Muscle layer of duodenum (tissue), 2 donors: ENCODE results near the gene ADD3.

Experiments used
- H3K27ac ChIP-seq: one replicate; pipeline ENCODE4 v1.7.0; 2013; ENCODE audit warnings: mild to moderate bottlenecking, low read length
- H3K27me3 ChIP-seq: one replicate; pipeline ENCODE4 v1.7.0; 2013; ENCODE audit warnings: low read depth, mild to moderate bottlenecking, control low read depth, low read length
- H3K36me3 ChIP-seq, 2 donors: one replicate each; pipeline ENCODE4 v1.7.0; 2013; ENCODE audit warnings: low read length in 2 of 2, control low read depth in 1 of 2, mild to moderate bottlenecking in 1 of 2; ENCODE audit not compliant: insufficient read depth in 2 of 2, control insufficient read depth in 1 of 2
- H3K4me1 ChIP-seq, 2 donors: one replicate each; pipeline ENCODE4 v1.7.0; 2013; ENCODE audit warnings: low read length in 2 of 2, mild to moderate bottlenecking in 2 of 2, control low read depth in 1 of 2, moderate library complexity in 1 of 2; ENCODE audit not compliant: insufficient read depth in 2 of 2, control insufficient read depth in 1 of 2
- H3K4me3 ChIP-seq, 2 donors: one replicate each; pipeline ENCODE4 v1.7.0; 2013; ENCODE audit warnings: low read length in 2 of 2, low read depth in 1 of 2, mild to moderate bottlenecking in 1 of 2
- H3K9me3 ChIP-seq, 2 donors: one replicate each; pipeline ENCODE4 v1.7.0; 2013; ENCODE audit warnings: low read length in 2 of 2, control low read depth in 1 of 2, mild to moderate bottlenecking in 1 of 2; ENCODE audit not compliant: control insufficient read depth in 1 of 2
- donor health status: healthy.

Gene ADD3

DNA sequence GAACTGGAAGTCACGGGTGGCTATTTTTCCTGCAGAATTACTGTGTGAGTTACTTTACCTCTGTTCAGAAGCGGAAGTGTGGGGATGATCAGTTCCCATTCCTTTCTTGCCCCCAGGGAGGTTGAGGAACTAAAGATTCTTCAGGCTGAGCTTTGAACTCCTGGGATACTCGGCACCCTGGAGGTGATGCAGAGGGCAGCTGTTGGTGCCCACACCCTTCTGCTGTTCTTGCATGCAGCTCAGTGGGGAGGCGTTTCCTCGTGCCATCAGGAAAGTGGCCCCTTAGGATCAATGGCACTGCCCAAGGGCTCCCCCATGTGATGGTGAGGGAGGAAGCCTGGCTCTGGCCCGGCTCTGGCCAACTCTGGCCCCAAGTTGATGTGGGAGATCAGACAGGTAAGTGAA lies 155.0 kb downstream of the ADD3 start:
- H3K27me3 ChIP-seq, result peaks cover 10% of the 10 kb centered on the region
- H3K27ac ChIP-seq, result no peak overlapping the region
- no peaks in the 10 kb centered on the region for H3K9me3 ChIP-seq
- no peaks in the 10 kb centered on the region for H3K36me3 ChIP-seq
- peaks cover 0 to 8% of the 10 kb centered on the region in 2 donors for H3K4me1 ChIP-seq
- H3K4me3 ChIP-seq, result no peak overlapping the region

DNA sequence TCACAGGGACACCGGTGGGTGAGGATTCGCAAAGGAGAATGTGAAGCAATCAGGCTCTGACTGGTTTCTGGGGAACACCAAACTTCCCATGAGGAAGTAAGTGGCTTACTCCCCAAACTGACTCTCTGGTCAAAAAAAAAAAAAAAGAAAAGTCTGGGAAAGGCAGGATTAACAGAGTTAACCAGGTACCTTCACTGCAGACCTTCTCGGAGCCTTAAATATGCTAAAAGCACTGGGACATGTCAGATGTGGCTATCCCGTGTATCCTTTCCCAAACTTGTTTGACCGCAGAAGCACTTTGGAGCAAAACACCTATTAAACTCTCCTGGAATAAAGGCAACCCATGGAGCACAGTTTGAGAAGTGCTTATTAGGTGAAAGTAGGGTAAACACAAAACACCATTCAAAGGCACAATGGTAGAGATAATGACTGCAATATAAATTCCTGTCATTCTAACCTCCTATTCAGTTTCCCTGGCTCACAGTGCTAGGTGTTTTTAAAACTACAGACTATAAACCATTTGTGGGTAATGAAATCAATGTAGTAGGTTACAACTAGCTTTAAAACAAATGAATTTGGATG lies 155.5 kb downstream of the ADD3 start:
- Histone ChIP-seq H3K27me3 (peaks cover 10% of the 10 kb centered on the region), H3K9me3 (no peaks in the 10 kb centered on the region), H3K4me1 (peaks cover 0 to 8% of the 10 kb centered on the region in 2 donors)

DNA sequence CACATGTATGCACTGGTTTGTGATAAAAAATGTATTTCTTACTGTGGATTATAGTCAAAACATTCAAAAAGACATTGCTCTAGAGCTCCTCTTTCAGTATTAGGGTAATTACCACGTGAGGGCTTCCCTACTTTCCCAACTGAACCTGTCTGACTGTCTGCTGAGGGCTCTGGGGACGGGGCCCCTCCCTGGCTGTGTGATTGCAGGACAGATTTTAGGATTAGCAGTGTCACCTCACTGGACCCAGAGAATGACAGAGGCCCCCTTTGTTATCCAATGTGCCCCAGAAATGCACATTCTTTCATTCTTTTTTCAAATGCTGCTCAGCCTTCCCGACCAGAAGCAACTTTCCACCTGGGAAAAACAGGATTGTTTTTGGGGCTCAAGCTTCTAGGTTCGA lies 156.1 kb downstream of the ADD3 start:
- H3K27me3 ChIP-seq, result peaks cover 10% of the 10 kb centered on the region
- H3K9me3 ChIP-seq, result no peaks in the 10 kb centered on the region
- H3K36me3 ChIP-seq, result no peaks in the 10 kb centered on the region

More for the DNA sequence above, 155.5 kb downstream of the ADD3 start:
- Histone ChIP-seq H3K36me3 (no peaks in the 10 kb centered on the region), H3K27ac (no peak overlapping the region), H3K4me3 (no peak overlapping the region)

DNA sequence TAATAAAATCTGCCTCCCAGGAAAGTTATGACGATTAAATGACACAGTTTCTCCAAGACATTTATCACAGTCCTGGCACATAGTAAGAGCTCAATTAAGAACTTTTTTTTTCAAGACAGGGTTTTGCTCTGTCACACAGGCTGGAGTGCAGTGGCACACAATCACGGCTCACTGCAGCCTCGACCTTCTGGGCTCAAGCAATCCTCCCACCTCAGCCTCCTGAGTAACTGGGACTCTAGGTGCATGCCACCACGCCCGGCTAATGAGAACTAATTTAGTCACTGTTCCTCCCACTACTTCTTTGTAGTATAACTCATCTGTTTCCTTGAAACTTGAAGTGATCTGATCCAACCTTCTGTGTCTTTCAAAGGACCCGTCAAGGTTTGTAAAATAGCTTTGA lies 157.5 kb downstream of the ADD3 start:
- Histone ChIP-seq H3K27ac (no peak overlapping the region), H3K4me3 (no peak overlapping the region), H3K27me3 (peaks cover 10% of the 10 kb centered on the region)

More for the DNA sequence above, 156.1 kb downstream of the ADD3 start:
- no peak overlapping the region for H3K27ac ChIP-seq
- no peak overlapping the region for H3K4me3 ChIP-seq
- H3K4me1 ChIP-seq, result peaks cover 0 to 8% of the 10 kb centered on the region in 2 donors

DNA sequence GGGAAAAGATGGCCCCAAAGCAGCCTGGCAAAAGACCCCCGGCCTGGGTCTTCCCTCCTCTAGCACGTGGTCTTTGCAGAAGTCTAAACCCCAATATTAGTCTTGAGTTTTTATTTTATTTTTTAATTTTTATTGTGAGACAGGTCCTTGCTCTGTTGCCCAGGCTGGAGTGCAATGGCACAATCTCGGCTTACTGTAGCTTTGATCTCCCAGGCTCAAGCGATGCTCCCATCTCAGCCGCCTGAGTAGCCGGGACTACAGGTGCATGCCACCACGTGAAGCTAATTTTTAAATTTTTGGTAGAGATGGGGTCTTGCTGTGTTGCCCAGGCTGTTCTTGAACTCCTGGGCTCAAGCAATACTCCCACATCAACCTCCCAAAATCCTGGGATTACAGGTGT lies 159.4 kb downstream of the ADD3 start:
- H3K9me3 ChIP-seq, result no peaks in the 10 kb centered on the region
- H3K36me3 ChIP-seq, result no peaks in the 10 kb centered on the region
- peaks cover 10% of the 10 kb centered on the region for H3K27me3 ChIP-seq
- H3K4me1 ChIP-seq, result peaks cover 0 to 8% of the 10 kb centered on the region in 2 donors
- no peak overlapping the region for H3K27ac ChIP-seq
- no peak overlapping the region for H3K4me3 ChIP-seq

More for the DNA sequence above, 157.5 kb downstream of the ADD3 start:
- Histone ChIP-seq H3K9me3 (no peaks in the 10 kb centered on the region), H3K36me3 (no peaks in the 10 kb centered on the region), H3K4me1 (peaks cover 0 to 8% of the 10 kb centered on the region in 2 donors)

DNA sequence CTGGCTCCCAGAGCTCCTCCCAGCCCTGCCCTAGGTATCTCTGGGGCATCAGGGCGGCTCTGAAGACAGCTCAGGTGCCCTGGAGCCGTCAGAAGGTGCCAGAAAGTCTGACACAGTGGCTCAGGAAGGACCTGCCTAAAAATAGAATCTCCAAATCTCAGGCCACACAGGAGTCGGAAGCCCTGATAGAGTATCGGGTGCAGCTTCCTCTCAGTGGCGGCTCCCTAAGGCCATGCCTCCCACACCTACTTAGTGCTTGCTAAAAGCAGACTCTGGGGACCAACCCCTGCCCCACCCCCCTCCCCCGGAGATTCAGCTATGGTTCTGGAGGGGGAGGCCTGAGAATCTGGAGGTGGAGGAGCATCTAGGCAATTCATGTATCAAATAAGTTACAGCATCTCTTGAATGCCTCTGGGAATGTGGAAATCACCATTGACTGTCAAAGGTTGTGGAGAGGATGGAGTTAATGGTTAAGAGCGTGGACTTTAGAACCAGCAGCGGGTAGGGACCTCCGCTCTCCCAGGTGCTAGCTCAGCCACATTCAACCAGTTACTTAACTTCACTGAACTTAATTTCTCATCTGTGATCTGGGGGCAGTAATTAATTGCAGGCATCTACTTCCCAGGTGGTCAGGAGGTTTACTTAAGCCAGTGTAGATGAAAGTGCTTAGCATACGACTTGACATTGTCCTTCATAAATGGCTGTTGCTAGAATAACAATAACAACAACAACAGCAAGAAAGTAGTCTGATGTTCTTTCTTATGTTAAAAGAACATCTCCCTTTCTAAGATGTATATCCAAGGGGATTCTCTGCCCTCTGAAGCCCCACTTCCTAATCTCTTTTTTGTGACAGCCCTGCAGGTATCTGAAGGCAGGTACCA lies 161.1 kb downstream of the ADD3 start:
- H3K9me3 ChIP-seq, result no peaks in the 10 kb centered on the region
- no peaks in the 10 kb centered on the region for H3K36me3 ChIP-seq
- H3K4me1 ChIP-seq, result no peaks in the 10 kb centered on the region
- H3K27ac ChIP-seq, result no peak overlapping the region
- no peak overlapping the region for H3K4me3 ChIP-seq
- H3K27me3 ChIP-seq, result peaks cover 10% of the 10 kb centered on the region

DNA sequence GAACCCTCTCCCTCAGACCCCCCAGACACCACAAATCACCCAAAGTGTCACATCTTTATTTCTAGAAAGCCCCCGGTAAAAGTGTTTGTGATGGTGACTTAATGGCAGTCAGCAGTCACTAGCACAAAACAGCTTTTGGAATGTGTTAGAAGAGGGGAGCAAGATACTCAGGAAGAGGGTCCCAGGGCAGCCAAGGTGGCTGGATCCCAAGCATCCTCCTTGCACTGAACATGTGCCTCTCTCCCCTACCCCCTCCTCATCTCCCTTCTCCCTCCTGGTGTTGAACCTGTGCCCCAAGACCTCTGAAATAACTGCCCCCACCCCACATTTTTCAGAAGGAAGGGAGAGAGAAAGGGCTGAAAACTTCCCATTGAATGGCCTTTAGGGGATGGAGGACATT lies 161.8 kb downstream of the ADD3 start:
- Histone ChIP-seq H3K27me3 (peaks cover 10% of the 10 kb centered on the region), H3K36me3 (no peaks in the 10 kb centered on the region), H3K27ac (no peak overlapping the region), H3K9me3 (no peaks in the 10 kb centered on the region), H3K4me3 (no peak overlapping the region), H3K4me1 (no peaks in the 10 kb centered on the region)

DNA sequence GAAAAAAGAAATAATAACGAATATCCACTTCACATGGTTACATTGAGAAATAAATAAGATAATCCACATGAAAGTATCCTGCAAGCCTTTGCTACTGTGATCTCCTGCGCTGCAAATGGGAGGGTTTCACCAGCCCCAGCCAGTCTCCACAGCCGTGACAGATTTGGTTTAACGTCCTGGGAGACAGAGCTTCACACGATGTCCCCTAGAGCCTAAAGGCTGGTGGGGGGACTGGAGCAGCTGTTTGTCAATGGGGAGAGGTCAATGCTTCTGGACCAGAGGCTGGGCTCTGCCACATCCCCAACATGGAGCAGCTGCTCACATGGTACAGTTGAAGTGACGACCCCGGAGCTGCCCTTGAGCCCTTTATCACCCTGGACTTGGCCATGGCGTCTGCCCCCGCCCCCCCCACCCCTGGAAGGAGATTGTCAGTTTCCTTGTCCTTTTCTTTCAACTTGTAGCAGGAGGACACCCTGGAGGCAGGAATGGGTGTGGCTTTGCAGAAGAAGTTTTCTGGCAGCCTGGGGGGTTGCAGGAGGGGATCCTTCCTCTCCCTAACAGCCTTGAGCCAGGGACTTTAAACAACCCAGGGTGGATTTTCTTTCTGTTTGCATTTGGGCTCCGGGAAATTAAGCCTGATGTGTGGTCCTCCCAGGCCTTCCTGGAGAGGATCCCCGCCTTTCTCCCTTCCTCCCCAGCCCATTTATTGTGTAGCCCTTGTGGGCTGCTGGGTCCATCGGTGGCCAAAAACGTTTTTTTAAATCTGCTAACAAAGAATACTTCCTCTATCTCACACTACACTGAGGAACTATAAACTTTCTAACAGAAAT lies 162.6 kb downstream of the ADD3 start:
- Histone ChIP-seq H3K27me3 (peaks cover 10% of the 10 kb centered on the region), H3K9me3 (no peaks in the 10 kb centered on the region), H3K4me1 (no peaks in the 10 kb centered on the region), H3K4me3 (no peak overlapping the region), H3K36me3 (no peaks in the 10 kb centered on the region), H3K27ac (no peak overlapping the region)

DNA sequence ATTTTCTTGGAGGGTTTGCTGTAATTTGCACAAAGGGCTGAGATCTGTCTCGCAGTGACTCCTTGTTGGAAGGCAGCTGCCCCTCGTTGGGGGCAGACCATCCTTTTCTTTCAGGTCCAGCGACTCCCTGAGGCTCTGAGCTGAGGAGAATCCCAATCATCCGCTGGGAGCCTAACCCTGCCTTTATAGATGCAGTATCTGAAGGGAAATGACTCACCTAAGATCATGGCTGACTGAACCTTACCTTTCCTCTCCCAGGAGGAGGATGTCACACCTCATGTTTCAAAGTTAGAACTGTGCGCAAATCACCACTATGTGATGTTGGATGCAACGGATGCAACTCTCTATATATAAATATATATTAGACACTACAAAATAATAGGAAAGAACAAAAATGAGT lies 163.2 kb downstream of the ADD3 start:
- no peaks in the 10 kb centered on the region for H3K4me1 ChIP-seq
- H3K4me3 ChIP-seq, result no peak overlapping the region
- no peak overlapping the region for H3K27ac ChIP-seq
- peaks cover 7% of the 10 kb centered on the region for H3K27me3 ChIP-seq
- no peaks in the 10 kb centered on the region for H3K9me3 ChIP-seq
- no peaks in the 10 kb centered on the region for H3K36me3 ChIP-seq

DNA sequence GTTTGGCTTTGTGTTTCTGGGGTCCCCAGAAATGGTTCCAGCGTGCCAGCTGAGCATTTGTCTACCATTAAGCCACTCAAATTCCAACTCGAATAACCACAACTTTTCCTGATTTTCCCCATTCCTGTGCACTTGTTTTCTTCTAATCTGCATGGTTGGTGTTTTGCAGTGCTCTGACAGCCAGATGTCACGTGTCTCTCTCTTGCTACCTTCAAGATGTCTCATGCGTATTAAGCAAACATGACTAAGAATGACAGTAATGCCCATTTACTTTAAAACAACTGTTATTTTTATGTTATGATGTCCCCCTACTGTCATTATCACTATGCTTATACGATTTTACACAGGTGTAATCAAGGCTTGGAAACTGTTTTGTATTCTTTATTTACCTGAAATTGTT lies 164.4 kb downstream of the ADD3 start:
- Histone ChIP-seq H3K9me3 (no peaks in the 10 kb centered on the region), H3K27me3 (peaks cover 4% of the 10 kb centered on the region), H3K4me3 (no peak overlapping the region), H3K36me3 (no peaks in the 10 kb centered on the region), H3K27ac (no peak overlapping the region), H3K4me1 (no peaks in the 10 kb centered on the region)

DNA sequence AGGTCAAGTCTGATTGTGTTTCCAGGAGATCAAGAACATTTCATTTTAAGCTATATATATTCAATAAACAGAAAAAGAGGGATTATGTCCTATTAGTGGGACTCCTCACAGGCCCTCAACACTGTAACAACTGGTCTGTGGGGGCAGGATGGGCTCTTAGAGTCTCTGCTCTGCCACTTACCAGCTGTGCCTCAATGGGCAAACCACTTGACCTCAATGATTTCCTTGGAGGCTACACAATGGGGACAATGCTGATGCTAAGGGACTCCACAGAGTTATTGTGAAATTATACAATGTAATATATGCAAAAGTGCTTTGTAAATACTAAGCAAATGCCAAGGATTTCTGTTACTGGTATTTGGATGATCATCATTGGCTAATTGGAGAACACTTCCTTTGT lies 166.4 kb downstream of the ADD3 start:
- Histone ChIP-seq H3K9me3 (no peaks in the 10 kb centered on the region), H3K4me3 (no peak overlapping the region), H3K27ac (no peak overlapping the region), H3K27me3 (no peaks in the 10 kb centered on the region), H3K4me1 (no peaks in the 10 kb centered on the region), H3K36me3 (no peaks in the 10 kb centered on the region)
